HT1080 (cell line): ENCODE measurements around the gene LIPJ. TPM values are rescaled to one million over a fixed set of nuclear protein-coding genes. Genes with fewer than 3 reads are reported as not detected.

ENCODE experiments used
- DNase-seq: peaks from one replicate; pipeline ENCODE4 v3.0.0-alpha.2; 2015; ENCODE audit warnings: low read depth
- small RNA-seq: library from RNA; depleted of rRNA; stranded (forward); fragments of <200 nt; gene quantifications from one replicate; pipeline ENCODE3, GENCODE V24; 2014
- total RNA-seq: library from RNA; depleted of rRNA; stranded (reverse); fragments of >200 nt; shearing (Covaris generic); gene quantifications from 2 replicates; pipeline ENCODE4 v1.2.3, GENCODE V29; 2014; rRNA removed

LIPJ gene
- total RNA-seq, 1 experiment from 2014 or later = not detected

DNA sequence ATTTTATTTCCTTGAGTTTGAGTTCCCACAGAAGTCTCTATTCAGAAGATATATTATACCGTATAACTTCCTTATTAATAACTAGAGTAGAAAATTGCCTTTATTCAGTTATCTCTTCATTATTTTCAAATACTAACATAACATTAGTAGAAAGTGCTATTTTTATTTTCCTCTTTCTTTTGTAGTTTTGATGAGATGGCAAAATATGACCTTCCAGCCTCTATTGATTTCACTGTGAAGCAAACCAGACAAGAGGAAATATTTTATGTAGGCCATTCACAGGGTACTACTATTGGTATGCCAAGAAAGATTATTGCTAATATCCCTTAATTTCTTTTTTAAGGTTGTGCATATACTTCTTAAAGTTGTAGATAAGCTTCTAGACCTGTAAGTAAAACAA lies 7.9 kb downstream of the LIPJ start:
- DNase-seq = no peak

DNA sequence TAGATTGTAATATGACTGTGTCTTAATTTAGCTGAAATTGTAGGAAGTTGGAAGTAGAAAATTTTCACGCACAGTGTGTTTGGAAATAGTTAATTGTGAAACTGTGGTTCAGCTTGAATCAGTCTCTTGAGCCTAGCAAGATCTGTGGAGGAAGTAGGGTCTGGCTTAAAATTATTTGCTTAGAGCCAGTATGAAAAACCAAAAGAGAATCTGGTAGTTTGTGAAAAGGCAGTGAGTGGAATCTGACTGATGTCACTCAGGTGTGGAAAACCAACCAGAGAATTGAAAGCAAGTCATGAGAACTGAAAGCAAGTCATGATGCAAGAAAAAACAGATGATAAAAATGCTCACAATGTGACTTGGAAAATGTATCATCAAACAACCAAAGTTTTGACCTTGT lies 11.5 kb downstream of the LIPJ start:
- no peak for DNase-seq

DNA sequence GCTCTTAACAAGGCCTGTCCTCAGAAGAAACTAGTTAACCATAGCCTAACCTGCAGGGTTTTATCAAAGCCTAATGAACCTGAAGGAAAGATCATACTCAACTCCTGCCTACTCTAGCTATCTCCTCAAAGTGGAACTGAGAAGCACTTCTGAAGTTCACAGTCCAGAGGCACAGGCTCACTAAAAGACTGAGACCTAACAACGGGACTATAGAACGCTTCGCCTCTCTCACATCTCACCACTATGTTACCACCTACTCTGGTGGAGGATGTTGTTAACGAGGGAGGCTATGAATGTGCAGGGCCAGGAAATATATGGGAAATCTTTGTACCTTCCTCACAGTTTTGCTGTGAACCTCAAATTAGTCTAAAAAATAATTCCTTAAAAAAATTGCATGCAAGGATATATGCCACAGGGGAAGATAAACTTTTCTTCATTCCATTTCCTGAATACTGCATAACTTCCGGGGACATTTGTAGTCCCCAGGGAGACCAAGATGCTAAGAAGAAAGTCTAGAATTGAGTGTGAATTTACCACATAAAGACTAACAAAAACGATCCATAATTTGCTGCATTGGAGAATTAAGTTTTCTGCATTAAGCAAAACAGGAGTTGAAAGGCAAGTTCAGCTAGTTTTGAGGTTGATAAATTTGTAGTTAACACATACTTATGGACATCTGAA lies 21.6 kb downstream of the LIPJ start:
- DNase-seq = no peak

GRCh38 chr10:88608780-88609179 lies 22.2 kb downstream of the LIPJ start:
- no peak for DNase-seq

- DNase-seq = no peak
Measured at GRCh38 chr10:88616250-88616977, 29.9 kb downstream of the LIPJ start.

GRCh38 chr10:88617772-88618300 lies 31.3 kb downstream of the LIPJ start:
- DNase-seq = no peak

- DNase-seq = no peak
Measured at GRCh38 chr10:88618496-88618895, 31.9 kb downstream of the LIPJ start.

DNA sequence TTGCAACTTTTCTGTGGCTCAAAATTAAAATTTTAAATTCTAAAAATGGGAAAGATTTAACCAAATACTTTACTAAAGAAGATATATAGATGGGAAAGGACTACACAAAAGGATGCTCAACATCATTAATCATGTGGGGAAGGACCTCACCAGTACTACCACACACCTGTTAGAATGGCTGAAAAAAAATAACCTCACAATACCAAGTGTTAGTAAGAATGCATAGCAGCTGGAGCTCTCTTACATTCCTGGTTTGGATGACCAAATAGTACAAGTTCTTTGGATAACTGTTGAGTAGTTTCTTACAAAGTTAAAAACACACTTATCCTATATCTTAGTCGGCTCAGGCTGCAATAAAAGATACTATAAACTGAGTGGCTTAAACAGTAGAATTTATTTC lies 33.9 kb downstream of the LIPJ start:
- DNase-seq = no peak

GRCh38 chr10:88623835-88624234 lies 37.3 kb downstream of the LIPJ start:
- no peak for DNase-seq

DNA sequence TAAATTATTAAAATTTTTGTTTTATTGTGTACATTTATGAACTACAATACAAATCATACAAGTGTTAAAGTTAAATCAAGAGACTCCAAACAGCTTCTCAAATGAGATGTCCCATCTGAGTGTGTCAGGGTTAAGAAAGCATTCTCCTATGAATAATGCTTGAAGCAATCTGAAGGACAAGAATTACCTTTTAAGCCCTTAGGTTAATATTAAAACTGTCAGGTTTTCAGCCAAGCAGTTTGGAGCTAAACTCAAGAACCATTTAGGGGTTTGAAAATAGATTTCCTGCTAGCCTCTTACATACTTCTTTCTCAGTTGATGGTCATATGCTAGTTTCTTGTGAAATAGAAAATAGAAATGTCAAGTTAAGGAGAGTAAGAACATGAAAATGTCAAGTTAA lies 38.3 kb downstream of the LIPJ start:
- no peak for DNase-seq

- DNase-seq = no peak
Measured at GRCh38 chr10:88640186-88640585, 53.6 kb downstream of the LIPJ start.

DNA sequence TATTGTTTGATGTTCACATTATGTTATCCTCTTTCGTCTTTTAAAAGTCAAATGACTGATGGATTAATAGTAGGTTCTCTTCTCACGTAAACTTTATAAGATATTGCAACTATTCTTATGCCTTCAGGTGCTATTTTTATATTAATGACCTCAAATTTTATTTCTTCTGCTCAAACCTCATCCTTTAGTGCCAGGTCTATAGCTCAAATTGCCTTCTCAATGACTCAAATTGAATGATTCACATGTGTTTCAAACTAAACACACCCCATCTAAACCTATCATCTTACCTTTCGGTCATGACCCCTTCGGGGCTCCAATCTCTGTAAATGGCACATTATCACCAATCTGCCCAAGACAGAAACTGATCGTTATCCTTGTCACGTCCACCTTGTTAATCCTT lies 55.6 kb downstream of the LIPJ start:
- DNase-seq = no peak

DNA sequence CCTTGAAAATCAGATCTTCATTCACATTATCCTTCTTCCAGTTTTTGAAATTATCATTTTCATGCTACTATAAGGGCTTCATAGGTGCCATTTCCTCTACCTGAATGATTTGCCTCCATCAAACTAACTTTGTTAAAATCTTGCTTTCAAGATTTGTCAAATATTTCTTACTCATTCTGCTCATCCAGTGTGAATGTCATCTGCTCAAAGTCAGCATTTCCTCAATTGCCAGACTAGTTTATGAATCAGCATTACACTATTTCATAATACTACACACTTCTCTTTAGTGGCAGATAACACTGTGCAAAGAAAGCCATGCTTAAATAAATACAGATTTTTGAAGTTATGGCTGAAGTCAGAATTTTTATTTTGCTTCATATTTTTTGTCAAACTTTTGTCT lies 56.4 kb downstream of the LIPJ start:
- DNase-seq = peak; percentile 23

DNA sequence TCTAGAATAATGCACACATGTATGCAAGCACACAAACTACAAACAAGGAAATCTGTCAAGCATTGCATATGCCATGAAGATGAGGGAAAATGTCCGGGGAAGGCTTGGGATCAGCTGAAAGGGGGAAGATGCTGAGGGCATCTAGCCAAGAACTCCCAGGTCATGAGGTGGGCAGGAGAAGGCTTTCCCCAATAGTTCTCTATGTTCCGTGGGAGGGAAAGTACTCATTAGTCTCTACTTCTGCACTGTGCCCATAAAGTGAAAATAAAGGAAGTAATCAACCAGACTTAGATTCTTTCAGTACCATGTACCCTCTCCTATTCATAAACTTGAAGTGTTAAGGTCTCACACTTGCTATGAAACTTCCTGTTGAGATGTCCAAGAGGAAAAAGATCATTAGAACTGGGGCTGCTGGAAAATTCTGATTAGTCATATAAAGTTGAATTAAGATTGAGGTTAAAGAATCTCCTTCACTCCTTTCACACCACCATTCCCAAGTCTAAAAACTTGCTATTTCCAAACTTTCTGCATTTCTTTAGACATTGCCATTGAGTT lies 60.6 kb downstream of the LIPJ start:
- no peak for DNase-seq

GRCh38 chr10:88651101-88651551 lies 64.6 kb downstream of the LIPJ start:
- peak; percentile 84 for DNase-seq

GRCh38 chr10:88652616-88653015 lies 66.1 kb downstream of the LIPJ start:
- DNase-seq = no peak

Small RNA genes lying within 50 kb of the gene (small RNA-seq; reads per million reads assigned to genes)
- gene RF00019 = not detected

Other genes with a start within 250 kb of the LIPJ start
- 0.21 TPM in 1 of 2 replicates, not detected in the other for gene RNLS, start 3.4 kb upstream of the LIPJ start, total RNA-seq
- gene LIPF, start 77.7 kb downstream of the LIPJ start, total RNA-seq = not detected in 2 replicates
- not detected in 2 replicates for gene LIPK, start 119.5 kb downstream of the LIPJ start, total RNA-seq
- not detected in 2 replicates for gene LIPN, start 173.3 kb downstream of the LIPJ start, total RNA-seq
- not detected in 2 replicates for gene LIPM, start 216.0 kb downstream of the LIPJ start, total RNA-seq